Spinal cord (tissue), 10 donors: Measurements from ENCODE around the gene SLC12A7. TPM values are rescaled to one million over a fixed set of nuclear protein-coding genes. Genes with fewer than 3 reads are reported as not detected.

Experiments
- DNase-seq, 6 donors: peaks; one replicate each; pipeline versions ENCODE4 v3.0.0 to v3.0.0-alpha.2; 2013 to 2015; ENCODE audit warnings: low spot score in 6 of 6, low read depth in 4 of 6
- H3K27ac ChIP-seq: one replicate; pipeline ENCODE4 v1.5.1; 2013; ENCODE audit warnings: low read depth, low read length, control low read depth
- H3K27me3 ChIP-seq: one replicate; pipeline ENCODE4 v1.6.1; 2013; ENCODE audit warnings: low read length; ENCODE audit not compliant: control insufficient read depth, insufficient read depth
- H3K36me3 ChIP-seq: one replicate; pipeline ENCODE4 v1.6.1; 2013; ENCODE audit warnings: low read length; ENCODE audit not compliant: control insufficient read depth, insufficient read depth
- H3K4me1 ChIP-seq: one replicate; pipeline ENCODE4 v1.6.1; 2013; ENCODE audit warnings: low read length; ENCODE audit not compliant: control insufficient read depth, insufficient read depth
- H3K4me3 ChIP-seq: one replicate; pipeline ENCODE4 v1.5.1; 2013; ENCODE audit warnings: low read depth, low read length, control low read depth
- H3K9me3 ChIP-seq: one replicate; pipeline ENCODE4 v1.6.1; 2013; ENCODE audit warnings: low read length; ENCODE audit not compliant: control insufficient read depth, insufficient read depth
- WGBS: methylation state at CpG from one replicate; pipeline ENCODE4 v1.1.5; 2013; ENCODE audit warnings: missing lambda C conversion rate; ENCODE audit not compliant: insufficient coverage; 5-methylcytosine and 5-hydroxymethylcytosine counted together
- polyA plus RNA-seq, 2 donors: library from polyadenylated mRNA; unstranded; fragments of 120-200 nt; gene quantifications; one replicate each; pipeline ENCODE4 v1.2.1, GENCODE V29; 2013; ENCODE audit not compliant: insufficient read length in 2 of 2
- total RNA-seq, 2 donors: library from RNA; depleted of rRNA in 1 of 2; stranded (reverse); fragments of 120-200 nt in 1 of 2; fragments of >200 nt in 1 of 2; gene quantifications; one replicate each; pipeline versions ENCODE4 v1.2.3 to v1.2.4, GENCODE V29; 2013 to 2014
- donor health status: healthy.

Gene SLC12A7
- total and polyA plus RNA-seq, 4 donors: 8.7 to 21.3 (median 16.4) TPM

DNA sequence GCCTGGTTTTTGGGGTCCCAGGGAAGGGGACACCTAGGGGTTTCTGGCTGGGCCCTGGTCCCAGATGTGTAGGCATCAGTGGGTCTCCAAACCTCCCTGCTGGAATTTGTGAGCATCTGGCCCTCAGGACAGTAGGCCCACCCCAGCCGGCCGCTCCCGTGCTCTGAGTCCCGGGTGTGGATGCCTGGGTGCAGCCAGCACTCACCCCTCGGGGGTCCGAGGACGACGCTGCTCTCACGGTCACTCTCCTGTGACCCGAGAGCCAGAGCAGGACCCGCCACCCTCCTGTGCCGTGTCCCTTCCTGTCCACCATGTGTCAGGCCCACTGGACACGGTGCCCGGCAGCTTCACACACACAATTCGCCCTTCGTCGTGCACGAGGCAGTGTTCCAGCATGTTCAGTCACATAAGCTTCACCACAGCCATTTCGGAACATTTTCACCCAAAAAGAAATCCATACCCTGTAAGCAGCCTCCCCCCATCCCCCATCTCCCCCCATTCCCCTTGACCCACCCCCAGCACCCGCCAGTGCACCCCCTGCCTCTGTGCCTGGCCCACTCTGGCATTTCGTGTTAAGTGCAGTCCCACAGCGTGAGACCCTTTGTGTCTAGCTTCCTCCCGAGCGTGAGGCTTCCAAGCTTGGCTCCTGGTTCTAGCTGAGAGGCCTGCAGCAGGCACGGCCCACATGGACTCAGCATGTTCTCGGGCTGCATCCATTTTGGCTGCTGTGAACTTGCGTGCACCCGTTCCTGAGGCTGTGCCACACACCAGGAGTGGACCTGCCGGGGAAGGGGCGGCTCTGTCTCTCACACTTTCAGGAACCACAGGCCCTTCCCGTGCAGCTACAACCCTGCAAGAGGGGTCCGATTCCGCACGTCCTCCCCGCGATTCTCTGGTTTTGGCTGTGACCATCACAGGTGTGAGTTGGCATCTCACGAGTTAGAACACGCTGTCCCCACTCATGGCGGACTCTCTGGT, 62.7 kb downstream of the SLC12A7 start:
- peaks cover 31% of the 10 kb centered on the region for H3K36me3 ChIP-seq
- H3K4me1 ChIP-seq: peaks cover 8% of the 10 kb centered on the region
- H3K9me3 ChIP-seq: no peaks in the 10 kb centered on the region
- DNase-seq: no peak
- H3K27ac ChIP-seq: no peak overlapping the region
- no peak overlapping the region for H3K4me3 ChIP-seq
- 70% methylated on average over 34 of the region's 39 CpGs for WGBS
- H3K27me3 ChIP-seq: no peaks in the 10 kb centered on the region

DNA sequence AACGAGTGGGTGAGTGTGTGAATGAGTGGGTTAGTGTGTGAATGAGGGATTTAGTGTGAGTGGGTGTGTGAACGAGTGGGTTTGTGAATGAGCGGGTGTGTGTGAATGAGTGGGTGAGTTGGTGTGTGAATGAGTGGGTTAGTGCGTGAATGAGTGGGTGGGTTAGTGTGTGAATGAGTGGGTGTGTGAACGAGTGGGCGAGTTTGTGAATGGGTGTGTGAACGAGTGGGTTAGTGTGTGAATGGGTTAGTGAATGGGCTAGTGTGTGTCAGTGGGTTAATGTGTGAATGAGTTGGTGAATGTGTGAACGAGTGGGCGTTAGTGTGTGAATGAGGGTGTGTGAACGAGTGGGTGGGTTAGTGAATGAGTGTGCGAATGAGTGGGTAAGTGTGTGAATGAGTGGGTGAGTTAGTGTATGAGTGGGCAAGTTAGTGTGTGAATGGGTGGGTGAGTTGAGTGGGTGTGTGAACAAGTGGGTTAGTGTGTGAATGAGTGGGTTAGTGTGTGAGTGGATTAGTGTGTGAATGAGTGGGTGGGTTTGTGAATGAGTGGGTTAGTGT, 63.6 kb downstream of the SLC12A7 start:
- H3K4me3 ChIP-seq: no peak overlapping the region
- no peaks in the 10 kb centered on the region for H3K9me3 ChIP-seq
- H3K27me3 ChIP-seq: no peaks in the 10 kb centered on the region
- H3K27ac ChIP-seq: no peak overlapping the region
- peaks cover 8% of the 10 kb centered on the region for H3K4me1 ChIP-seq
- H3K36me3 ChIP-seq: peaks cover 23% of the 10 kb centered on the region
- WGBS: 94% methylated on average over 11 of the region's 11 CpGs
- no peak for DNase-seq

DNA sequence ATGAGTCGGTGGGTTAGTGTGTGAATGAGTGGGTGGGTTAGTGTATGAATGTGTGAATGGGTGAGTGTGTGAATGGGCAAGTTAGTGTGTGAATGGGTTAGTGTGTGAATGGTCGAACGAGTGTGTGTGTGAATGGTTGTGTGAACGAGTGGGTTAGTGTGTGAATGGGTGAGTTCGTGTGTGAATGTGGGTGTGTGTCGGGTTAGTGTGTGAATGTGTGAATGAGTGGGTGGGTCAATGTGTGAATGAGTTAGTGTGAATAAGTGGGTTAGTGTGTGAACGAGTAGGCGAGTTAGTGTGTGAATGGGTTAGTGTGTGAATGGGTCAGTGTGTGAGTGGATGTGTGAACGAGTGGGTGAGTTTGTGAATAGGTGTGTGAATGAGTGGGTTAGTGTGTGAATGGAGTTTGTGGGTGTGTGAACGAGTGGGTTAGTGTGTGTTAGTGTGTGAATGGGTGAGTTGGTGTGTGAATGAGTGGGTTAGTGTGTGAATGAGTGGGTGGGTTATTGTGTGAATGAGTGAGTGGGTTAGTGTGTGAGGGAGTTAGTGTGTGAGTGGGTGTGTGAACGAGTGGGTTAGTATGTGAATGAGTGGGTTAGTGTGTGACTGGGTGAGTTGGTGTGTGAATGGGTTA, 64.4 kb downstream of the SLC12A7 start:
- Histone ChIP-seq H3K4me1 (peaks cover 8% of the 10 kb centered on the region), H3K27ac (no peak overlapping the region)

DNA sequence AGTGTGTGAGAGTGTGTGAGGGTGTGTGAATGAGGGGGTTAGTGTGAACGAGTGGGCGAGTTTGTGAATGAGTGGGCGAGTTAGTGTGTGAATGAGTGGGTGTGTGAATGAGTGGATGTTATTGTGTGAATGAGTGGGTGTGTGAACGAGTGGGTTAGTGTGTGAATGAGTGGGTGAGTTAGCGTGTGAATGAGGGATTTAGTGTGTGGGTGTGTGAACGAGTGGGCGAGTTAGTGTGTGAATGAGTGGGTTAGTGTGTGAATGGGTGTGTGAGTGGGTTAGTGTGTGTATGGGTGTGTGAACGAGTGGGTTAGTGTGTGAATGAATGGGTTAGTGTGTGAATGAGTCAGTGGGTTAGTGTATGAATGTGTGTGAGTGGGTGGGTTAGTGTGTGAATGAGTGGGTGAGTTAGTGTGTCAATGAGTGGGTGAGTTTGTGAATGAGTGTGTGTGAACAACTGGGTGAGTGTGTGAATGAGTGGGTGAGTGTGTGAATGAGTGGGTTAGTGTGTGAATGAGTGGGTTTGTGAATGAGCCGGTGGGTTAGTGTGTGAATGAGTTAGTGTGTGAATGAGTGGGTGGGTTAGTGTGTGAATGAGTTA, 65.8 kb downstream of the SLC12A7 start:
- H3K9me3 ChIP-seq: no peaks in the 10 kb centered on the region
- H3K4me3 ChIP-seq: no peak overlapping the region
- H3K27ac ChIP-seq: no peak overlapping the region
- peaks cover 2% of the 10 kb centered on the region for H3K36me3 ChIP-seq
- H3K27me3 ChIP-seq: no peaks in the 10 kb centered on the region
- peaks cover 8% of the 10 kb centered on the region for H3K4me1 ChIP-seq
- WGBS: 94% methylated on average over 9 of the region's 9 CpGs
- no peak for DNase-seq

More for the DNA sequence above, 64.4 kb downstream of the SLC12A7 start:
- no peak for DNase-seq
- H3K9me3 ChIP-seq: no peaks in the 10 kb centered on the region
- WGBS: 97% methylated on average over 11 of the region's 11 CpGs
- peaks cover 15% of the 10 kb centered on the region for H3K36me3 ChIP-seq
- no peaks in the 10 kb centered on the region for H3K27me3 ChIP-seq
- H3K4me3 ChIP-seq: no peak overlapping the region

DNA sequence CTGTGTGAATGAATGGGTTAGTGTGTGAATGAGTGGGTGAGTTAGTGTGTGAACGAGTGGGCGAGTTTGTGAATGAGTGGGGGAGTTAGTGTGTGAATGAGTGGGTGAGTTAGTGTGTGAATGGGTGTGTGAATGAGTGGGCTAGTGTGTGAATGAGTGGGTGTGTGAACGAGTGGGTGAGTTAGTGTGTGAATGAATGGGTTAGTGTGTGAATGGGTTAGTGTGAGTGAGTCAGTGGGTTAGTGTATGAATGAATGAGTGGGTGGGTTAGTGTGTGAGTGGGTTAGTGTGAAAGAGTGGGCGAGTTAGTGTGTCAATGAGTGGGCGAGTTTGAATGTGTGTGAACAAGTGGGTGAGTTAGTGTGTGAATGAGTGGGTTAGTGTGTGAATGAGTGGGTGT, 67.7 kb downstream of the SLC12A7 start:
- no peaks in the 10 kb centered on the region for H3K9me3 ChIP-seq
- WGBS: 92% methylated on average over 5 of the region's 5 CpGs
- H3K36me3 ChIP-seq: peaks cover 5% of the 10 kb centered on the region
- no peak for DNase-seq
- no peaks in the 10 kb centered on the region for H3K4me1 ChIP-seq
- H3K27ac ChIP-seq: no peak overlapping the region
- H3K4me3 ChIP-seq: no peak overlapping the region
- H3K27me3 ChIP-seq: no peaks in the 10 kb centered on the region

DNA sequence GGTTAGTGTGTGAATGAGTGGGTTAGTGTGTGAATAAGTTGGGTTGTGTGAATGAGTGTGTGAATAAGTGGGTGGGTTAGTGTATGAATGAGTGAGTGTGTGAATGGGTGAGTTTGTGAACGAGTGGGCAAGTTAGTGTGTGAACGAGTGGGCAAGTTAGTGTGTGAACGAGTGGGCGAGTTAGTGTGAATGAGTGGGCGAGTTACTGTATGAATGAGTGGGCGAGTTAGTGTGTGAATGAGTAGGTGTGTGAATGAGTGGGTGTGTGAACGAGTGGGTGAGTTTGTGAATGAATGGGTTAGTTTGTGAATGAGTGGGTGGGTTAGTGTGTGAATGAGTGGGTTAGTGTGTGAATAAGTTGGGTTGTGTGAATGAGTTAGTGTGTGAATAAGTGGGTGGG, 68.5 kb downstream of the SLC12A7 start:
- DNase-seq: no peak
- no peaks in the 10 kb centered on the region for H3K9me3 ChIP-seq
- no peaks in the 10 kb centered on the region for H3K4me1 ChIP-seq
- no peak overlapping the region for H3K4me3 ChIP-seq
- no peaks in the 10 kb centered on the region for H3K27me3 ChIP-seq
- H3K27ac ChIP-seq: no peak overlapping the region
- peaks cover 8% of the 10 kb centered on the region for H3K36me3 ChIP-seq
- WGBS: 98% methylated on average over 7 of the region's 7 CpGs

DNA sequence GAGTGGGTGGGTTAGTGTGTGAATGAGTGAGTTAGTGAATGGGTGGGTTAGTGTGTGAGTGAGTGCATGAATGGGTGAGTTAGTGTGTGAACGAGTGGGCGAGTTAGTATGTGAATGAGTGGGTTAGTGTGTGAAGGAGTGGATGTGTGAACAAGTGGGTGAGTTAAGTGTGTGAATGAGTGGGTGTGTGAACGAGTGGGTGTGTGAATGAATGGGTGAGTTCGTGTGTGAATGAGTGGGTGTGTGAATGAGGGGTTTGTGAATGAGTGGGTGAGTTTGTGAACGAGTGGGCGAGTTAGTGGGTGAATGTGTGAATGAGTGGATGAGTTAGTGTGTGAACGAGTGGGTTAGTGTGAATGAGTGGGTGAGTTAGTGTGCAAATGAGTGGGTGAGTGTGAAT, 69.2 kb downstream of the SLC12A7 start:
- Histone ChIP-seq H3K27me3 (no peaks in the 10 kb centered on the region), H3K4me1 (no peaks in the 10 kb centered on the region), H3K36me3 (peaks cover 15% of the 10 kb centered on the region), H3K4me3 (no peak overlapping the region), H3K27ac (no peak overlapping the region), H3K9me3 (no peaks in the 10 kb centered on the region)
- no peak for DNase-seq
- WGBS: 96% methylated on average over 7 of the region's 7 CpGs

DNA sequence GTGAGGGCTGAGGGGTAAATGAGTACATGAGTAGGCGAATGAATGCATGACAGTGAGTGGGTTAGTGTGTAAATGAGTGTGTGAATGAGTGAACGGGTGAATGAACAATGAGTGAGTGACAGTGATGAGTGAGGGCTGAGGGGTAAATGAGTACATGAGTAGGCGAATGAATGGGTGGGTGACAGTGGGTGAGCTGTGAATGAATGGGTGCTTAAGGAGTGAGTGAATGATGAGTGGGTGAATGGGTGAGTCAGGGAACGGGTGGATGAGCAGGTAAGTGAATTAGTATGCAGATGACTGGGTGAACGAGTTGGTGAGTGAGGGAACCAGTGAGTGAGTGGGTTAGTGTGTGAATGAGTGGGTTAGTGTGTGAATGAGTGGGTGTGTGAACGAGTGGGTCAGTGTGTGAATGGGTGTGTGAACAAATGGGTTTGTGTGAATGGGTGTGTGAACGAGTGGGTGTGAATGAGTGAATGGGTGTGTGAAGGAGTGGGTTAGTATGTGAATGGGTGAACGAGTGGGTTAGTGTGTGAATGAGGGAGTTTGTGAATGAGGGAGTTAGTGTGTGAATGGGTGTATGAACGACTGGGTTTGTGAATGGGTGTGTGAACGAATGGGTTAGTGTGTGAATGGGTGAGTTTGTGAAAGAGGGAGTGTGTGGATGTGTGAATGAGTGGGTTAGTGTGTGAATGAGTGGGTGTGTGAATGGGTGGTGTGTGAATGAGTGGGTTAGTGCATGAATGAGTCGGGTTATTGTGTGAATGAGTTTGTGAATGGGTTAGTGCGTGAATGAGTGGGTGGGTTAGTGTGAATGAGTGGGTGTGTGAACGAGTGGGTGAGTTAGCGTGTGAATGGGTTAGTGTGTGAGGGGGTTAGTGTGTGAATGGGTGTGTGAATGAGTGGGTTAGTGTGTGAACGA, 70.4 kb downstream of the SLC12A7 start:
- DNase-seq: no peak
- no peaks in the 10 kb centered on the region for H3K27me3 ChIP-seq
- H3K27ac ChIP-seq: no peak overlapping the region
- 87% methylated on average over 15 of the region's 15 CpGs for WGBS
- H3K4me3 ChIP-seq: no peak overlapping the region
- no peaks in the 10 kb centered on the region for H3K9me3 ChIP-seq
- peaks cover 24% of the 10 kb centered on the region for H3K36me3 ChIP-seq
- no peaks in the 10 kb centered on the region for H3K4me1 ChIP-seq

DNA sequence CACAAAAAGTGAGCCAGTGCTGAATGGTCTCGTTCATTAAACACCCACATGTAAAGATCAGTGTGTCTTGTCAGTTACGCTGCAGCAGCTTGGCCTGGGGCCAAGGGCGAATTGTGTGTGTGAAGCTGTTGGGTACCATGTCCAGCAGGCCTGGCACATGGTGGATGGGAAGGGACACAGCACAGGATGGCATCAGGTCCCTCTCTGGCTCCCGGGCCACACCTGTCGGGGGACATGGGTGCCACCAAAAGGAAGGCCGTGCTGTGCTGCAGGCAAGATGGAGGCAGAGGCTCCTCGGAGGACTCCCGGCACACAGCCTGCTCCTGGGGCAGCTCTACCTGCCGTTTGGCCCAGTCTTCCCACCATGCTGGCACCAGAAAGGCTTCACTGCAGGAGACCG, 71.3 kb downstream of the SLC12A7 start:
- Histone ChIP-seq H3K4me1 (no peaks in the 10 kb centered on the region), H3K9me3 (no peaks in the 10 kb centered on the region), H3K27me3 (no peaks in the 10 kb centered on the region), H3K27ac (no peak overlapping the region), H3K36me3 (peaks cover 30% of the 10 kb centered on the region), H3K4me3 (no peak overlapping the region)
- 88% methylated on average over 10 of the region's 10 CpGs for WGBS
- DNase-seq: no peak
